Lower lobe of right lung (tissue), 2 donors: ENCODE results near the gene EXOC4. TPM values are rescaled to one million over a fixed set of nuclear protein-coding genes. Genes with fewer than 3 reads are reported as not detected.

ENCODE experiments used
- ATAC-seq, 2 donors: fragments of 200-7000 bp; cut with Tn5 transposase; one replicate each; pipeline ENCODE4 v1.9.1; 2020 to 2022; ENCODE audit warnings: mild to moderate bottlenecking in 2 of 2, moderate library complexity in 2 of 2
- DNase-seq: peaks from one replicate; pipeline ENCODE4 v3.0.0-alpha.2; 2020
- H3K27ac ChIP-seq: fragments of 200-600 bp; one replicate; pipeline ENCODE4 v1.8.0; 2022
- H3K27me3 ChIP-seq: fragments of 200-600 bp; one replicate; pipeline ENCODE4 v1.8.0; 2022; ENCODE audit warnings: low read depth
- H3K36me3 ChIP-seq: fragments of 200-600 bp; one replicate; pipeline ENCODE4 v1.8.0; 2022; ENCODE audit warnings: mild to moderate bottlenecking
- H3K4me1 ChIP-seq: fragments of 200-600 bp; one replicate; pipeline ENCODE4 v1.8.0; 2022
- H3K4me3 ChIP-seq: fragments of 200-600 bp; one replicate; pipeline ENCODE4 v1.8.0; 2022; ENCODE audit warnings: mild to moderate bottlenecking
- H3K9me3 ChIP-seq: fragments of 200-600 bp; one replicate; pipeline ENCODE4 v1.8.0; 2022
- intact Hi-C: fragments of 100-400 bp; cut with DNase I; formaldehyde crosslinking; loops from one replicate; pipeline ENCODE4 v1.11.0; 2022
- total RNA-seq: library from RNA; stranded (reverse); fragmentation: NEBNext Ultra II Directional; extraction: Animal tissue kit (Norgen Biotek cat#: 25700); gene quantifications from one replicate; pipeline ENCODE4 v1.2.1, GENCODE V29; 2021
- TF ChIP-seq, protein P1 (sequence below): fragments of 200-600 bp; IDR thresholded peaks from one replicate; pipeline ENCODE4 v1.8.0; 2022; ENCODE audit warnings: antibody characterized with exemption, mild to moderate bottlenecking
- donor health status: DM: no; HTN: yes; CAD: no; lungs with severe emphysema.

The EXOC4 gene
- total RNA-seq, 1 donor from 2014 or later: 80.2 TPM

DNA sequence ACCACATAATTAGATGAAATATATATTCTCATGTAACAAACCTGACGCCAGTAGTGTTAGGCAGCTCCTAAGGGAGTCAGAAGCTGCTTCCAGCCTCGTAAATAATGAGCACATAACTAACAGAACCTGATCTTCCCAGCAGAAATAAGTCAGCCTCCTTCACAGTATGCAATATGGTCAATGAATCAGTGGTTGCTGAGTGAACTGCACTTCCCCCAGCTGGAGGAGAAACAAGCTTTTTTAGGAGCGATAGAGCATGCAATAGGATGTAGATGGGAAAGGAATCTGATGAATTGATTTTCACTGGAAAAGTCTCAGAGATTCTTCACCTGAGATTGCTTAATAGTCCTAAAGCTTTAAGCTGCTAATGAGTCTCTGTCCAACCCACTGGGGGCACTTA lies 537.1 kb downstream of the EXOC4 start:
- TF ChIP-seq, protein P1, sequence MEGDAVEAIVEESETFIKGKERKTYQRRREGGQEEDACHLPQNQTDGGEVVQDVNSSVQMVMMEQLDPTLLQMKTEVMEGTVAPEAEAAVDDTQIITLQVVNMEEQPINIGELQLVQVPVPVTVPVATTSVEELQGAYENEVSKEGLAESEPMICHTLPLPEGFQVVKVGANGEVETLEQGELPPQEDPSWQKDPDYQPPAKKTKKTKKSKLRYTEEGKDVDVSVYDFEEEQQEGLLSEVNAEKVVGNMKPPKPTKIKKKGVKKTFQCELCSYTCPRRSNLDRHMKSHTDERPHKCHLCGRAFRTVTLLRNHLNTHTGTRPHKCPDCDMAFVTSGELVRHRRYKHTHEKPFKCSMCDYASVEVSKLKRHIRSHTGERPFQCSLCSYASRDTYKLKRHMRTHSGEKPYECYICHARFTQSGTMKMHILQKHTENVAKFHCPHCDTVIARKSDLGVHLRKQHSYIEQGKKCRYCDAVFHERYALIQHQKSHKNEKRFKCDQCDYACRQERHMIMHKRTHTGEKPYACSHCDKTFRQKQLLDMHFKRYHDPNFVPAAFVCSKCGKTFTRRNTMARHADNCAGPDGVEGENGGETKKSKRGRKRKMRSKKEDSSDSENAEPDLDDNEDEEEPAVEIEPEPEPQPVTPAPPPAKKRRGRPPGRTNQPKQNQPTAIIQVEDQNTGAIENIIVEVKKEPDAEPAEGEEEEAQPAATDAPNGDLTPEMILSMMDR: no peak
- Histone ChIP-seq H3K4me1 (no peaks in the 10 kb centered on the region), H3K27ac (no peak overlapping the region), H3K4me3 (no peak overlapping the region), H3K27me3 (no peaks in the 10 kb centered on the region), H3K9me3 (no peaks in the 10 kb centered on the region), H3K36me3 (no peaks in the 10 kb centered on the region)
- no peak for ATAC-seq
- no peak for DNase-seq
- intact Hi-C loops: no loop called here

- Histone ChIP-seq H3K27me3 (no peaks in the 10 kb centered on the region), H3K36me3 (no peaks in the 10 kb centered on the region), H3K27ac (no peak overlapping the region), H3K9me3 (no peaks in the 10 kb centered on the region), H3K4me3 (no peak overlapping the region), H3K4me1 (no peaks in the 10 kb centered on the region)
- TF ChIP-seq, protein P1: no peak
- intact Hi-C loops: no loop called here
- no peak for DNase-seq
- no peak for ATAC-seq
Observed at GRCh38 chr7:133790911-133791310, 538.0 kb downstream of the EXOC4 start.

DNA sequence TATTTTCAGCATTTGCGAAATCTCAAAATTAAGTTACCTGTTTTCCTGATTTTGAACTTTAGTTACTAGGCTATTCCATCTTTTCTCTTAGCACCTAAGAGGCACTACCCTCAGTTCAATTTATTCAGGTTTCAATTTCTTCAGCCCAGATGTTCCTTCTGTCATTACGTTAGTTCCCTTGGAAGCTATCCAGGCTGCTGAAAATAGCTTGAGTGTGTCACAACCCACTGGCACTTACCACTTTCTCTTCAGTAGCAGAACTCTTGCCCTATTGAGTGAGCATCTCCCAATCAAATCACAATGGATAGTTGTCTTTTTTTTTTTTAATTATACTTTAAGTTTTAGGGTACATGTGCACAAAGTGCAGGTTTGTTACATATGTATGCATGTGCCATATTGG lies 541.6 kb downstream of the EXOC4 start:
- Histone ChIP-seq H3K27me3 (no peaks in the 10 kb centered on the region), H3K4me1 (no peaks in the 10 kb centered on the region), H3K4me3 (no peak overlapping the region), H3K27ac (no peak overlapping the region), H3K9me3 (no peaks in the 10 kb centered on the region), H3K36me3 (no peaks in the 10 kb centered on the region)
- intact Hi-C loops: no loop called here
- TF ChIP-seq, protein P1: no peak
- ATAC-seq (no peak), DNase-seq (no peak)

DNA sequence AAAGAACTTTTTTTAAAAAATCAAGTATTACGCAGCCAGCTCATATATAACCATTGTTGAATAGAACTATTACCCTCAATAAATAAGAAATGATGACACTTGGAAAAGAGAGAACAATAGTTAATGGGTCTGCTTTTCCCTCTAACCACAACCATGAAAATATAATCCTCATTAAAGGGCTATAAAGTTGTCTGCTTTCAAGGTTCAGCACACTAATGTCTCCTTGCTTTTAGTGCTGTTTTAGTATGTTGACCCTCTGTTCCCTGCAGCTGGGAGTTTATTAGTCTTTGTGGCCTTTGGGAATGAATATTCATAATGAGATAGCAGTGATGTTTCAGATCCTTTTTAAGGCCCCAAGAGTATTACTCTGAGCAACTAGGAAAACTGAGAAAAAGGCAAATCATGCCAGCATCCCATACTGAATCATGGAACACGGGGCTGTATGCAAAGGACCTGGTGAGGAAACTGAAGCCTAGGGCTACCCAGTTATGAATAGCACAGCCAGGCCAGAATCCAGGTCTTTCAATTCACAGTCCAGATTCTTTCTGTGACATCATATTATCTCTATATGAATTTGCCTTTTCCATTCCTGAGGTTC lies 542.3 kb downstream of the EXOC4 start:
- Histone ChIP-seq H3K4me1 (no peaks in the 10 kb centered on the region), H3K36me3 (no peaks in the 10 kb centered on the region), H3K27me3 (no peaks in the 10 kb centered on the region), H3K27ac (no peak overlapping the region), H3K4me3 (no peak overlapping the region), H3K9me3 (no peaks in the 10 kb centered on the region)
- ATAC-seq (no peak), DNase-seq (no peak)
- intact Hi-C loops: no loop called here
- TF ChIP-seq, protein P1: no peak

DNA sequence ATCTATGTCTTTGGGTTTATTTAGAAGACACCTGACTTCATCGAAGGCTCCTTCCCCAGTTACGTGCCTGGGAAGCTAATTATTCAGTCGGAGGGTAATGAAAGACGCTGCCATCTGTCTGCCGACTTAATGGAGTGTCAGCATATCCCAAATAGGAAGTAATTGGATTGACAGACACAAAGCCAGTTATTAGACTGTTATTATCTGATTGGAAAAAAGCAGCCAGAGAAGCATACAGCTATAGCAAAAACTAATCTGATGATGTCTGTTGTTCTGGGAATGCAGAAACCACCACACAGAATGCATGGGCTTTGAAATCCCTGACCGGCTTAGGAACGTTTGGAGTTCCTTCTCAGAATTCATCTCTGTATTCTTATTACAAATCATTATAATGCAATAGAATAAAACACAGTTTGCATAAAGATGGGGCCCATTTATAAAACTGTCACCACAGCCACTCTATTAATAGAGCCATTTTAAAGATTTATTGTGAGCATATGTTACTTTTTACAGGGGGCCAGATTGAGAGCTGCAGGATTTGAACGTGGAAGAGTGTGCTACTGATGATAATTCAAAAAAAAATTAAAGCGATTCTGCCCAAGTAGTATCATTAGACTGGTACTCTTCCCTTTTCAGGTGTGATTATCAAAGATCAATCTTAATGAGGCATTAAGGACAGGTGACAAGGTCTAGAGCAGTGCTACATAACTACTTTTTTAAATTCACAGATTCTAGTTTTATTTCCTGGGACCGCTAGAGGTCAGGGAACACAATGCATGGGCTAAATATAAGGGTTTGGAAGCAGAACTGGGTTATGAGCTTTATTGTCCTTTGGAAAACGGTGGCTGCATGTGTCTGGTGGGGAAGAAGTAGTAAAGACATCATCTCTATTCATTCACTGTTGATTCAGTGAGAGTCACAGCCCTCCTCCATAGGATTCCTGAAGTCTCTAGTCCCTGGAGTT lies 544.2 kb downstream of the EXOC4 start:
- no peaks in the 10 kb centered on the region for H3K9me3 ChIP-seq
- H3K4me1 ChIP-seq: no peaks in the 10 kb centered on the region
- intact Hi-C loops: no loop called here
- TF ChIP-seq, protein P1: no peak
- DNase-seq (no peak), ATAC-seq (no peak)
- H3K4me3 ChIP-seq: no peak overlapping the region
- no peaks in the 10 kb centered on the region for H3K36me3 ChIP-seq
- no peaks in the 10 kb centered on the region for H3K27me3 ChIP-seq
- no peak overlapping the region for H3K27ac ChIP-seq
